GM21367 (cell line): ENCODE measurements around the gene HSPA1A.
"Not testable (repeated sequence)": the region's sequence is repeated elsewhere in the genome, so short reads cannot be mapped to it uniquely, and the experiment has no call there.

ENCODE experiments used
- ATAC-seq: cut with Tn5 transposase; IDR thresholded peaks from one replicate; pipeline ENCODE4 v1.9.1; 2021; ENCODE audit not compliant: unreplicated experiment

The HSPA1A gene

GRCh38 chr6:31834367-31835250 is 19.3 kb downstream of the HSPA1A start:
- no peak for ATAC-seq

GRCh38 chr6:31836047-31836473 is 20.7 kb downstream of the HSPA1A start:
- no peak for ATAC-seq

DNA sequence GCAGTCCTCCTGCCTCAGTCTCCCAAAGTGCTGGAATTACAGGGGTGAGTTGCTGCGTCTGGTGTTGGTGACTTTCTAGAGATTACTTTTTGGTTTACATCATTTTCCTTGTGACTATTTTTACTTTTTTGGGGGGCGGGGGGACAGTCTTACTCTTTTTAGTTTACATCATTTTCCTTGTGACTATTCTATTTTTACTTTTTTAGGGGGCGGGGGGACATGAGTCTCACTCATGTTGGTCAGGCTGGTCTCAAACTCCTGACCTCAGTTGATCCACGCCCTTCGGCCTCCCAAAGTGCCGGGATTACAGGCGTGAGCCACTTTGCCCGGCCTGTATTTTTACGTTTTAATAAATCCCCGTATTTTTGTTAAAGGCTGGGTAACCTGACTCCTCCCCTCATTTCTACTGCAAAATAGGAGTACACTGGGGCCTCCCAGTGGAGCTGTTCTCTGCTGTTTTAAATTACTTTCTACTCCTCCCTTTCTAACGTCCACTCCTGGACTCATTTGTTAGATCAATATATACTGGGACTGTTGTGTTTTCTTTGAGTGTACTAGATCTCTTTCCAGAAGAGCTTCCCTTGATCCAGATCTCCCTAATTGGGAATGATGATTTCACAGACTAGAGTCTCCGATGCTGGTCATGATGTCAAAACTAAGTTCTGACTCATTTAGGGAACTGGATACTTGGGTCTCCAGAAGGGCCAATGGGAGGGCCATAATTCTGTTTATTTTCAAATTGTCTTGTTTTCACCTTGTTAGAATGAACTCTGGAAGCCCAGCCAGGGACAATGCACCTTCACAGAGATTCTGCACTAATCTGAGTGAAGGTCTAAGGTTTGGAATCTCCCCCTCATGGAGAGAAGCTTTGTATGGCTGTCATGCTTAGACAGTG is 21.4 kb downstream of the HSPA1A start:
- no peak for ATAC-seq

DNA sequence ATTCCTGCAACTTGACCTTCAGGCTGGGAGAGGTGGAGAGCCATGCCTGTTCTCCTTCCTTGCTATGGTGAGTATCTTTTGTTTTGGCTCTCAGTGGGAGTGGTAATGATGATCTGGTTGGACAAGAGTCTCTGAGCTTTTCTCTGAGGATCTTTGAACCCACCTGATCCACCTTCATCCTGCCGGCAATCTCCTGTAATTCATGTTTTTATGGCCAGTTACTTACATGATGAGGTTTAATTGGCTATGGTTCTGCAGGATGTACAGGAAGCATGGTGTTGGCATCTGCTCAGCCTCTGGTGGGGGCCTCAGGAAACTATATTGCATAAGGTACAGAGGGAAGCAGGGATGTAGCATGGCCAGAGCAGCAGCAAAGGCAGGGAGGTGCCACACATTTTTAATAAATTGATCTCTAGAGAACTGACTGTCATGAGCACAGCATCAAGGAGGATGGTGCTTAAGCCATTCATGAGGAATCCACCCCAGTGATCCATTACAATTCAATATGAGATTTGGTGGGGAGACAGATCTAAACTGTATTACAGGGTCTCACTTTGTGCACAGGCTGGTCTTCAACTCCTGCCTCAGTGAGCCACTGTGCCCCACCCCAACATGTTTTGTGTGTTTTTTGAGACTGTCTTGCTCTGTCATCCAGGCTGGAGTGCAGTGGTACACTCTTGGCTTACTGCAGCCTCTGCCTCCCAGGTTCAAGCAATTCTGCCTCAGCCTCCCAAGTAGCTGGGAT is 22.2 kb downstream of the HSPA1A start:
- ATAC-seq, result no peak

DNA sequence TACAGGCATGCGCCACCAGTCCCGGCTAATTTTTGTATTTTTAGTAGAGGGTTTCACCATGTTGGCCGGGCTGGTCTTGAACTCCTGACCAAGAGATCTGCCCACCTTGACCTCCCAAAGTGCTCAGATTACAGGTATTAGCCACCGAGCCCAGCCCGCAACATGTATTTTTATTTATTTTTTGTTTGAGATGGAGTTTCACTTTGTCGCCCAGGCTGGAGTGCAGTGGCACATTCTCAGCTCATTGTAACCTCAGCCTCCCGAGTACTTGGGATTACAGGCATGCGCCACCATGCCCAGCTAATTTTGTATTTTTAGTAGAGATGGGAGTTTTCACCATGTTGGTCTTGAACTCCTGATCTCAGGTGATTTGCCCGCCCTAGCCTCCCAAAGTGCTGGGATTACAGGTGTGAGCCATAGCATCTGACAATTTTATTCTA is 22.8 kb downstream of the HSPA1A start:
- not testable (repeated sequence) for ATAC-seq

DNA sequence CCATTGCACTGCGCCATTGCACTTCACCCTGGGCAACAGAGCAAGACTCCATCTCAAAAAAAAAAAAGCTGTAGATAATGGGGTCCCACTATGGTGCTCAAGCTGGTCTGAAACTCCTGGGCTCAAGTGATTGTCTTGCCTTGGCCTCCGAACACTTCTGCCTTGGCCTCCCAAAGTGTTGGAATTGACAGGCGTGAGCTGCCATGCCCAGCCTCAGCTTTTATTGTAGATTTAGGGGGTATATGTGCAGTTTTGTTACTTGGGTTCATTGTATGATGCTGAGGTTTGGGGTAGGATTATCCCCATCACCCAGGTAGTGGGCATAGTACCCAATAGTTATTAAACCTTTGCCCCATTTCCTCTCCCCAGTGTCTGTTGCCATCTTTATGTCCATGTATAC is 23.6 kb downstream of the HSPA1A start:
- no peak for ATAC-seq

DNA sequence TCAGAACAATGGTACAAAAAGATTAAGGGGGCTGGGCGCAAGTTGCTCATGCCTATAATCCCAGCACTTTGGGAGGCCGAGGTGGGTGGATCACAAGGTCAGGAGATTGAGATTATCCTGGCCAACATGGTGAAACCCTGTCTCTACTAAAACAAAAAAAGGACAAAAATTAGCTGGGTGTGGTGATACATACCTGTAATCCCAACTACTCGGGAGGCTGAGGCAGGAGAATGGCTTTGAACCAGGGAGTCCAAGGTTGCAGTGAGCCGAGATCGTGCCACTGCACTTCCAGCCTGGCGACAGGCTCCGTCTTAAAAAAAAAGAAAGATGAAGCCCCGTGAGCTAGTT is 24.4 kb downstream of the HSPA1A start:
- ATAC-seq, result not testable (repeated sequence)

- ATAC-seq, result no peak
Observed at GRCh38 chr6:31842053-31842452, 26.7 kb downstream of the HSPA1A start.

DNA sequence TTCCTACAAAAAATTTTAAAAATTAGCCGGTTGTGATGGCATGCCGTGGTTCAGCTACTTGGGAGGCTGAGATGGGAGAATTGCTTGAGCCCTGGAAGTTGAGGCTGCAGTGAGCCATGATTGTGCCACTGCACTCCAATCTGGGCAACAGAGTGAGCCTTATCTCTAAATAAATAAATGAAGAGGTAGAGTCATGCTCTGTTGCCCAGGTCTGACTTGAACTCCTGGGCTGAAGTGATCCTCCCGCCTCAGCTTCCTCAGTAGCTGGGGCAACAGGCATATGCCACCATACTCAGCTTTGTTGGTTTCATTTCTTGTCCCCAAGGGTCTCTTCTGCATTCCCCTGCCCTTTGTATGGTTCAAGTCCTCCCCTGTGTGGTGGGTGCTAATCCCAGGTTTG is 29.2 kb downstream of the HSPA1A start:
- no peak for ATAC-seq

GRCh38 chr6:31847276-31847978 is 32.1 kb downstream of the HSPA1A start:
- no peak for ATAC-seq

- no peak for ATAC-seq
Observed at GRCh38 chr6:31850765-31851484, 35.6 kb downstream of the HSPA1A start.

DNA sequence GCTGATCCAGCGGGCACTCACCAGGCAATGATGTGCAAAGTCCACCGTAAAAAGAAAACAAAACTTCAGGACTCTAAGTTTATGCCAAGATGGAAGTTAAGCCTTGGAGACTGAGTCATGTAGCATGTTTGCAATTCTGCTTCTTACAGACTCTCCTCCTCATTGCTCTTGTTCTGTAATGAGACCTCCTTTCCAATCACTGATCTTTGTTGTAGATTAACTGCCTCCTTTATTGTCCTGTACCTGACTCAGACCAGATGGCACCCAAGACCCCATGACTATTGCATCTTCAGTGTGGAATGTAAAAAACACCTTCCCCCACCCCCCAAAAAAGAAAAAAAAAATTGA is 36.1 kb downstream of the HSPA1A start:
- no peak for ATAC-seq

- not testable (repeated sequence) for ATAC-seq
Observed at GRCh38 chr6:31851980-31852718, 36.8 kb downstream of the HSPA1A start.

DNA sequence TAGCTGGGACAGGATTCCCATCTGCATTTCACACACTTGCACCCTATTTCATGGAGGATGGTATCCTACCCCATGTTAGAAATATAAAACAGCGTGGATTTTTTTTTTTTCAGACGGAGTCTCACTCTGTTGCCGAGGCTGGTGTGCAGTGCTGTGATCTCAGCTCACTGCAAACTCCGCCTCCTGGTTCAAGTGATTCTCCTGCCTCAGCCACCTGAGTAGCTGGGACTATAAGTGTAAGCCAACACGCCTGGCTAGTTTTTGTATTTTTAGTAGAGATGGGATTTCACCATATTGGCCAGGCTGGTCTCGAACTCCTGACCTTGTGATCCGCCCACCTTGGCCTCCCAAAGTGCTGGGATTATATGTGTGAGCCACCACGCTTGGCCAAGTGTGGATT is 42.4 kb downstream of the HSPA1A start:
- ATAC-seq, result not testable (repeated sequence)

GRCh38 chr6:31858707-31859106 is 43.4 kb downstream of the HSPA1A start:
- ATAC-seq, result no peak

- ATAC-seq, result no peak
Observed at GRCh38 chr6:31859923-31860322, 44.6 kb downstream of the HSPA1A start.

- no peak for ATAC-seq
Observed at GRCh38 chr6:31860349-31860748, 45.0 kb downstream of the HSPA1A start.

- no peak for ATAC-seq
Observed at GRCh38 chr6:31861150-31861549, 45.8 kb downstream of the HSPA1A start.

DNA sequence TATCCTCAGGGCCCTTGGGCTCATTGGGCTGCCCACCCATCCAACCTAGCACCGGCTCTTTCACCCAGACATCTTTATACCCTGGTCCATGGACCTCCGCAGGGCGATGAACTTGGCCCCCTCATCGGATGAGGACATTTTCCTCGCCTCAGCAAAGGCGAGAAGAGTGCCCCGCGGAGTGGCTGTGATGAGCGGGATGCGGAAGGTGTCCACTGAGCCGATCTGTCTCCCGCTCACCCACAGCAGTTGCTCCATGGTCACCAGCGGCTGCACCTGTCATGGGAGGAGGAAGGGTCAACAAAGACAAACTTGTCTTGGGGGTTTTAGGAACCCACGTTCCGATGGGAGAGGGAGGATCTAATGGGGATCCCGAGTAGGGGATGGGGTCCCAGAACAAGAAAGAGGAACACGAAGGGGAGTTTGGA is 46.6 kb downstream of the HSPA1A start:
- no peak for ATAC-seq
